ENCODE results near the gene LRMDA. TPM values are rescaled to one million over a fixed set of nuclear protein-coding genes. Genes with fewer than 3 reads are reported as not detected.

The LRMDA gene
- total RNA-seq, 1 donor from 2014 or later: 5.2 TPM

DNA sequence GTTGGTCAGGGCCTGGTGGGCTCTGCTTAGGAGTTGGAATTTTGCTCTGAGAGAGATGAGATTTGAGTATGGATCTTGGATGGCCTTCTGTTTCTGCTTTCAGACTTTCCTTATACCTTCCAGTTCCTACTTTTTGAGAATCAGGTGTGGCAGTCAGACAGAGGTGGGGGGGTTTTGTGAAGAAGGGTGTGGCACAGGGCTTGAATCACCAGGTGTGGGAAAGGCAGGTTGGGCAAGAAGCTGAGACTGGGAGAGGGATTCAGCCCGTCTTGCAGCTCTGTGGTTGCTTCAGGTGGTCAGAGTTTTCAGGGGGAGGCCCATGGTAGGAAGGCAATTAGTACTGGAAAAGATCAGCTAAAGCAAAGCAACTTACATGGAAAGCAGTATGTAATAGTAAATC is 340.2 kb downstream of the LRMDA start:
- no peak overlapping the region for H3K27ac Mint-ChIP-seq
- H3K9me3 Mint-ChIP-seq: peaks cover 2% of the 10 kb centered on the region
- Histone ChIP-seq H4K20me1 (ENCODE audit: low read depth) (no peaks in the 10 kb centered on the region), H3F3A (ENCODE audit: low read depth) (no peaks in the 10 kb centered on the region), H2AFZ (replicated peaks) (no peak overlapping the region), H3K27ac (no peak overlapping the region), H3K4me2 (no peak overlapping the region), H3K9ac (no peak overlapping the region), H3K4me3 (no peak overlapping the region), H3K4me1 (no peaks in the 10 kb centered on the region), H3K9me3 (ENCODE audit: low read depth) (no peaks in the 10 kb centered on the region), H3K79me2 (ENCODE audit: low read depth) (no peaks in the 10 kb centered on the region), H3K36me3 (no peaks in the 10 kb centered on the region), H3K27me3 (no peaks in the 10 kb centered on the region)
- no peaks in the 10 kb centered on the region for H3K36me3 Mint-ChIP-seq
- H3K27me3 Mint-ChIP-seq (ENCODE audit: insufficient read depth, low read depth): peaks cover 8% of the 10 kb centered on the region
- peaks cover 3% of the 10 kb centered on the region for H3K4me1 Mint-ChIP-seq
- H3K4me3 Mint-ChIP-seq: no peak overlapping the region
- no peak for DNase-seq (ENCODE audit: low spot score)
- TF ChIP-seq, protein P1, sequence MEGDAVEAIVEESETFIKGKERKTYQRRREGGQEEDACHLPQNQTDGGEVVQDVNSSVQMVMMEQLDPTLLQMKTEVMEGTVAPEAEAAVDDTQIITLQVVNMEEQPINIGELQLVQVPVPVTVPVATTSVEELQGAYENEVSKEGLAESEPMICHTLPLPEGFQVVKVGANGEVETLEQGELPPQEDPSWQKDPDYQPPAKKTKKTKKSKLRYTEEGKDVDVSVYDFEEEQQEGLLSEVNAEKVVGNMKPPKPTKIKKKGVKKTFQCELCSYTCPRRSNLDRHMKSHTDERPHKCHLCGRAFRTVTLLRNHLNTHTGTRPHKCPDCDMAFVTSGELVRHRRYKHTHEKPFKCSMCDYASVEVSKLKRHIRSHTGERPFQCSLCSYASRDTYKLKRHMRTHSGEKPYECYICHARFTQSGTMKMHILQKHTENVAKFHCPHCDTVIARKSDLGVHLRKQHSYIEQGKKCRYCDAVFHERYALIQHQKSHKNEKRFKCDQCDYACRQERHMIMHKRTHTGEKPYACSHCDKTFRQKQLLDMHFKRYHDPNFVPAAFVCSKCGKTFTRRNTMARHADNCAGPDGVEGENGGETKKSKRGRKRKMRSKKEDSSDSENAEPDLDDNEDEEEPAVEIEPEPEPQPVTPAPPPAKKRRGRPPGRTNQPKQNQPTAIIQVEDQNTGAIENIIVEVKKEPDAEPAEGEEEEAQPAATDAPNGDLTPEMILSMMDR (IDR thresholded peaks at IDR 0.05): no peak
- TF ChIP-seq EZH2phosphoT487 (IDR thresholded peaks at IDR 0.05) (no peak), EZH2 (IDR thresholded peaks at IDR 0.05) (no peak)

DNA sequence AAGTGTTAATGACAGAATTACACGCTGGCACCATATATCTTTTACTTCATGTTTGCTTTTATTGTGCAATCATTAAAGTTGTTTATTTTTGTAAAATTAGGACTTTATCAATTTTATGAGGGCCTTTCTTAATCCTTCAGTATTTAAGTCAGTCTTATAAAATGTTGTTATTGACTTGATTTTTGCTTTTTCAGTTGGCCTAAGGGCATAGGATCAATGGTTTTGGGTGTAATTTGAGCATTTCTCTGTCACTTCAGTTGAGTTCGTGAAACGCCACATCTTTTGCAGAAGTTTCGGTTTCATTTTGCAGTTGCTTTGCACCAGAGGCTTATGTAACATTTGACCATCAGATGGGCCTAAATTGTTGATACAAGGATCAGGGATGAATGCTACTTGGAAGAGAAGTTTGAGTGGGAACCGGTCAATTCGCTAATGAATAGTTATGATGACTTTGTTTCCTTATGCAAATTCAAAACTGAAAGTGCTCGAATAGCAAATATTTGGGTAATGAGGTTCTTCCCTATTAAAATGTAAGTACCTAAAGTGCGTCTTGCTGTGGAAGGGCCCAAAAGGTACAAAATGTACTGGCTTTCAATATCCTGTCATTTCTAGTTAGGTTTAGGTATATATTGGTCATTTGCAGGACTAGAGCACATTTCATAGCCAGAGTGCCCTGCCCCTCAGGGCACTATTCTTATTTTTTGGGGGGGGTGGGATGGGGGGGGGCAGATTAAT is 340.9 kb downstream of the LRMDA start:
- Mint-ChIP-seq H3K4me3 (no peak overlapping the region), H3K27ac (no peak overlapping the region), H3K9me3 (no peaks in the 10 kb centered on the region), H3K27me3 (ENCODE audit: insufficient read depth, low read depth) (peaks cover 3% of the 10 kb centered on the region), H3K4me1 (peaks cover 3% of the 10 kb centered on the region), H3K36me3 (no peaks in the 10 kb centered on the region)
- Histone ChIP-seq H2AFZ (replicated peaks) (no peak overlapping the region), H3K27me3 (no peaks in the 10 kb centered on the region), H3K27ac (no peak overlapping the region), H3K4me2 (no peak overlapping the region), H3K4me3 (no peak overlapping the region), H3K9me3 (ENCODE audit: low read depth) (no peaks in the 10 kb centered on the region), H3K79me2 (ENCODE audit: low read depth) (no peaks in the 10 kb centered on the region), H4K20me1 (ENCODE audit: low read depth) (no peaks in the 10 kb centered on the region), H3K4me1 (no peaks in the 10 kb centered on the region), H3K36me3 (no peaks in the 10 kb centered on the region), H3K9ac (no peak overlapping the region), H3F3A (ENCODE audit: low read depth) (no peaks in the 10 kb centered on the region)
- DNase-seq (ENCODE audit: low spot score): no peak
- TF ChIP-seq EZH2 (IDR thresholded peaks at IDR 0.05): no peak
- TF ChIP-seq, protein P1 (IDR thresholded peaks at IDR 0.05): no peak
- no peak for TF ChIP-seq EZH2phosphoT487 (IDR thresholded peaks at IDR 0.05)

GRCh38 chr10:75773231-75773780 is 341.9 kb downstream of the LRMDA start:
- DNase-seq (ENCODE audit: low spot score): no peak
- Histone ChIP-seq H2AFZ (replicated peaks) (no peak overlapping the region), H3F3A (ENCODE audit: low read depth) (no peaks in the 10 kb centered on the region), H3K9ac (no peak overlapping the region), H3K4me1 (no peaks in the 10 kb centered on the region), H3K9me3 (ENCODE audit: low read depth) (no peaks in the 10 kb centered on the region), H3K79me2 (ENCODE audit: low read depth) (no peaks in the 10 kb centered on the region), H3K4me3 (no peak overlapping the region), H3K36me3 (no peaks in the 10 kb centered on the region), H3K27me3 (no peaks in the 10 kb centered on the region), H3K27ac (no peak overlapping the region), H3K4me2 (no peak overlapping the region), H4K20me1 (ENCODE audit: low read depth) (no peaks in the 10 kb centered on the region)
- Mint-ChIP-seq H3K36me3 (no peaks in the 10 kb centered on the region), H3K27ac (no peak overlapping the region), H3K9me3 (no peaks in the 10 kb centered on the region), H3K27me3 (ENCODE audit: insufficient read depth, low read depth) (peaks cover 2% of the 10 kb centered on the region), H3K4me3 (no peak overlapping the region), H3K4me1 (no peaks in the 10 kb centered on the region)
- no peak for TF ChIP-seq EZH2phosphoT487 (IDR thresholded peaks at IDR 0.05)
- no peak for TF ChIP-seq EZH2 (IDR thresholded peaks at IDR 0.05)
- TF ChIP-seq, protein P1 (IDR thresholded peaks at IDR 0.05): no peak

Data from neural progenitor cell (in vitro differentiated cells).